GM19463 (cell line): ENCODE data around the gene SP100.
A peak's percentile ranks its signal among the peaks of the same experiment; 100 is the strongest.
"Not testable (repeated sequence)": the region's sequence is repeated elsewhere in the genome, so short reads cannot be mapped to it uniquely, and the experiment has no call there.

Source experiments
- ATAC-seq: cut with Tn5 transposase; IDR thresholded peaks from one replicate; pipeline ENCODE4 v1.9.1; 2021; ENCODE audit warnings: mild to moderate bottlenecking, moderate library complexity; ENCODE audit not compliant: unreplicated experiment

The SP100 gene

GRCh38 chr2:230416061-230416721, at the start of gene SP100:
TSS of gene SP100 (plus strand) at chr2:230416201. CDS start at chr2:230416297, 96 bp downstream.
- ATAC-seq = peak; percentile 76

- no peak for ATAC-seq
Observed at GRCh38 chr2:230382108-230382507, 33.9 kb upstream of the SP100 start.

- no peak for ATAC-seq
Observed at GRCh38 chr2:230383453-230383852, 32.5 kb upstream of the SP100 start.

- ATAC-seq = no peak
Observed at GRCh38 chr2:230384986-230385385, 31.0 kb upstream of the SP100 start.

- no peak for ATAC-seq
Observed at GRCh38 chr2:230394301-230394700, 21.7 kb upstream of the SP100 start.

GRCh38 chr2:230398698-230399097, 17.3 kb upstream of the SP100 start:
- ATAC-seq = not testable (repeated sequence)

GRCh38 chr2:230400041-230400440, 16.0 kb upstream of the SP100 start:
- no peak for ATAC-seq

- ATAC-seq = no peak
Observed at GRCh38 chr2:230400454-230400853, 15.5 kb upstream of the SP100 start.

- not testable (repeated sequence) for ATAC-seq
Observed at GRCh38 chr2:230401026-230401425, 15.0 kb upstream of the SP100 start.

- ATAC-seq = no peak
Observed at GRCh38 chr2:230403746-230404145, 12.3 kb upstream of the SP100 start.

GRCh38 chr2:230405824-230406223, 10.2 kb upstream of the SP100 start:
- no peak for ATAC-seq

GRCh38 chr2:230408244-230408842, 7.7 kb upstream of the SP100 start:
- ATAC-seq = no peak

- not testable (repeated sequence) for ATAC-seq
Observed at GRCh38 chr2:230409316-230409715, 6.7 kb upstream of the SP100 start.

- ATAC-seq = no peak
Observed at GRCh38 chr2:230410263-230410662, 5.7 kb upstream of the SP100 start.

- ATAC-seq = no peak
Observed at GRCh38 chr2:230410861-230411569, 5.0 kb upstream of the SP100 start.

GRCh38 chr2:230411570-230412370, 4.2 kb upstream of the SP100 start:
- ATAC-seq = peak; percentile 53

- ATAC-seq = no peak
Observed at GRCh38 chr2:230412371-230412711, 3.7 kb upstream of the SP100 start.

GRCh38 chr2:230412846-230413245, 3.2 kb upstream of the SP100 start:
- ATAC-seq = no peak

GRCh38 chr2:230413479-230413878, 2.5 kb upstream of the SP100 start:
- ATAC-seq = no peak

GRCh38 chr2:230414302-230414701, 1.7 kb upstream of the SP100 start:
- ATAC-seq = no peak

GRCh38 chr2:230417436-230417835, 1.4 kb downstream of the SP100 start:
- no peak for ATAC-seq
